GM18507 (cell line): ENCODE measurements around the gene EWSR1.
"Not testable (repeated sequence)": the region's sequence is repeated elsewhere in the genome, so short reads cannot be mapped to it uniquely, and the experiment has no call there.

ENCODE experiments used
- DNase-seq: peaks from one replicate; pipeline ENCODE4 v3.0.0; 2011; ENCODE audit warnings: low read depth; ENCODE audit not compliant: insufficient read length; ENCODE audit errors: extremely low spot score
- FAIRE-seq: peaks from 2 replicates; lab custom pipeline; 2011; peaks lifted over from hg19 to GRCh38; lab: Jason Lieb, UNC

Gene EWSR1

GRCh38 chr22:29245626-29246385 lies 22.3 kb upstream of the EWSR1 start:
- peak; percentile 79 for DNase-seq
- FAIRE-seq, result peak; percentile 94

- DNase-seq, FAIRE-seq: not testable (repeated sequence)
Observed at GRCh38 chr22:29247891-29248290, 20.2 kb upstream of the EWSR1 start.

- FAIRE-seq, result no peak
- DNase-seq, result no peak
Observed at GRCh38 chr22:29251265-29251664, 16.8 kb upstream of the EWSR1 start.

GRCh38 chr22:29251981-29252911 lies 15.8 kb upstream of the EWSR1 start:
- DNase-seq (no peak), FAIRE-seq (no peak)

- DNase-seq (no peak), FAIRE-seq (no peak)
Observed at GRCh38 chr22:29253561-29254285, 14.3 kb upstream of the EWSR1 start.

GRCh38 chr22:29254286-29254660 lies 13.8 kb upstream of the EWSR1 start:
- FAIRE-seq, result no peak
- no peak for DNase-seq

- FAIRE-seq (no peak), DNase-seq (no peak)
Observed at GRCh38 chr22:29255064-29255621, 12.9 kb upstream of the EWSR1 start.

GRCh38 chr22:29256606-29257325 lies 11.3 kb upstream of the EWSR1 start:
- DNase-seq, result no peak
- no peak for FAIRE-seq

GRCh38 chr22:29257751-29258181 lies 10.3 kb upstream of the EWSR1 start:
- DNase-seq (no peak), FAIRE-seq (no peak)

GRCh38 chr22:29258407-29259252 lies 9.4 kb upstream of the EWSR1 start:
- DNase-seq (no peak), FAIRE-seq (no peak)

- no peak for DNase-seq
- FAIRE-seq, result no peak
Observed at GRCh38 chr22:29259253-29259899, 8.7 kb upstream of the EWSR1 start.

GRCh38 chr22:29260031-29260560 lies 8.0 kb upstream of the EWSR1 start:
- no peak for DNase-seq
- FAIRE-seq, result no peak

- DNase-seq (no peak), FAIRE-seq (no peak)
Observed at GRCh38 chr22:29260601-29261315, 7.3 kb upstream of the EWSR1 start.

GRCh38 chr22:29263791-29264276 lies 4.2 kb upstream of the EWSR1 start:
- FAIRE-seq (no peak), DNase-seq (no peak)

GRCh38 chr22:29265305-29265704 lies 2.8 kb upstream of the EWSR1 start:
- FAIRE-seq (no peak), DNase-seq (no peak)

GRCh38 chr22:29265929-29266328 lies 2.1 kb upstream of the EWSR1 start:
- DNase-seq, result no peak
- FAIRE-seq, result no peak
